Effector CD8-positive, alpha-beta T cell (primary cell): ENCODE results near the gene DNAH3.

Experiments used
- DNase-seq: peaks from one replicate; lab custom pipeline; 2025; lab: John Stamatoyannopoulos, UW

DNAH3 gene

GRCh38 chr16:20883554-20884239 is 266.9 kb downstream of the DNAH3 start:
- DNase-seq, result no peak
